Myocyte (in vitro differentiated cells): ENCODE measurements around the gene ZNRF3. TPM values are rescaled to one million over a fixed set of nuclear protein-coding genes. Genes with fewer than 3 reads are reported as not detected.
"Not testable (repeated sequence)": the region's sequence is repeated elsewhere in the genome, so short reads cannot be mapped to it uniquely, and the experiment has no call there.

ENCODE experiments used
- DNase-seq: peaks from one replicate; pipeline ENCODE4 v3.0.0-alpha.2; 2012; ENCODE audit warnings: low read depth
- total RNA-seq: library from RNA; depleted of rRNA; stranded (reverse); fragments of >200 nt; gene quantifications from 2 replicates; pipeline ENCODE4 v1.2.3, GENCODE V29; 2014

Gene ZNRF3
- total RNA-seq, 1 donor from 2014 or later, result 13.9 TPM

- DNase-seq, result no peak
Observed at GRCh38 chr22:29003975-29004646, 120.7 kb downstream of the ZNRF3 start.

- no peak for DNase-seq
Observed at GRCh38 chr22:29004647-29005371, 121.4 kb downstream of the ZNRF3 start.

- DNase-seq, result not testable (repeated sequence)
Observed at GRCh38 chr22:29005754-29006153, 122.4 kb downstream of the ZNRF3 start.

GRCh38 chr22:29006346-29006745 lies 123.0 kb downstream of the ZNRF3 start:
- no peak for DNase-seq

GRCh38 chr22:29009148-29009547 lies 125.8 kb downstream of the ZNRF3 start:
- DNase-seq, result no peak

- no peak for DNase-seq
Observed at GRCh38 chr22:29011240-29012100, 128.1 kb downstream of the ZNRF3 start.

GRCh38 chr22:29012101-29012433 lies 128.7 kb downstream of the ZNRF3 start:
- DNase-seq, result no peak

GRCh38 chr22:29012952-29013351 lies 129.6 kb downstream of the ZNRF3 start:
- DNase-seq, result no peak

DNA sequence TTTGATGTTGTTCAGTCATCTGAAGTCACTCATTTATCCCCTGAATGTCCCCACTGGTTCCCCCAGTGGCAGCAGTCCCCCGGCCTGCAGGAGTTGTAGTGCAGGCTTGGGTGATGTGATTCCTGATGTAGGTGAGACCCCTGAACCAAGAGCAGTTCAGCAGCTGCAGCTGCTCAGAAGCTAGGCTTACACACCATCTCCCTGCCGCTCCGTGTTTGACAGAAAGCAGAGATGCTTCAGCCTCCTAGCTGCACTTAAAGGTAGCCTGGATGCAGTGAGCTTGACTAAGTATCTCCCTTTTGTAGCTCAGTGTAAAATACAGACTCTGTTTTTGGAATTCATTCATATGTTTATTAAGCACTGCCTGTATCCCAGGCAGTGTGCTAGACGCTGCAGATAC lies 130.9 kb downstream of the ZNRF3 start:
- no peak for DNase-seq

DNA sequence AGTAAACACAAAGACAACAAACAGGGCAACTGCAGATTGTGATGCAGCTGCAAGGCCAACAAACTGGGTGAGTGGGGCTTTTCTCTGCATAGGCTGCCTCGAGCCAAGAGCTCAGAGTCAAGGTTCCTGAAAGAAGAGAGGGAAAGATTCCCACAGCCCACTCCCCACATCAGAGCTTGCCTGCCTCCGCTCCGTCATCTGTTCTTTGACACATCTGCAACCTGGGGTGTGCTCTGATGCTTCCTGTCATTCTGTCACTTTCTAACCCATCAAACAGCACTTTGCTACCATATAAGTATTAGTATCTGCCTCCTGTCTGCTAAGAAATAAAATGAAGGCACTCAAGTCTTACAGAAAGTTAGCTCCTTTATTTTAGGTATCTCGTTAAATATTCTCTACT lies 131.4 kb downstream of the ZNRF3 start:
- DNase-seq, result no peak

DNA sequence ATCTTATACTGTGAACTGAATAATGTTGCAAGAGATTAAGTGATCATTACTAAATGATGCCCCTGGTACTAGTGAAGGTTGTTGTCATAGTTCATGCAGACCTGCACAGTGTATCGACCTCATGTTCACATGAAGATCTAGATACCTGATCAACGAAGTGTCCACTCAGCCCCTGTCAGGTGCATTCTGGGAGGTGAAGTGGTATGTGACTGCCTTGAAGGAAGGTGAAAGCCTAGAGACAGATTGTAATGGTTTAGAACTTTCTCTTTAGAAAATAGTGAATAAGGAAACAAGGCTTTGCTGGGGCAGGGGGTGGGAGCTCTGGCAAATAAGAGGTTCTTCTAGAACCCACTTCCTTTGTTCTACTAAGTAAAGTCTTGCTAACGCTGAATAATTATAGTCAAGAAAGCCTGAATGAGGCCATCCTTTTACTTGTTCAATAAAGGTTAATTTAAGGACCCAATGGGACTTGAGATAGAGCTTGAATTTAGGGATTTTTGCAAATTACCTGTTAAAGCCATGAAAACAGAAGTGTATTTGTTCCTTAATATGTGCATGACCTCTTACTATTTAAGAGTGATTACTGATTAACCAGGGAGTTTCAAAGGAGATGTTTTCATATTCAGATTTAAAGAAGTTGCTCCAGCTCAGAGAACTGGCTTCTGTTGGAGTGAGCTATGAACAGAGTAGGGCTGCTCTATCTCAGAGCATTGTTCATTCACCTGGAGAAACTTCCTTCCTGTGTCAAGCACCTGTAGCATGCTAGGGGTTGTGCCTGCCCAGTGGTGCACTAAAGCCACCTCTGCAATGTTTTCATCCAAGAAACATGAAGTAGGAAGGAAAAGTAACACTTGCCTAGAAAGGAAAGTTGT lies 132.9 kb downstream of the ZNRF3 start:
- no peak for DNase-seq

- peak; percentile 58 for DNase-seq
Observed at GRCh38 chr22:29018293-29019189, 135.2 kb downstream of the ZNRF3 start.

GRCh38 chr22:29022101-29022817 lies 138.9 kb downstream of the ZNRF3 start:
- DNase-seq, result no peak

DNA sequence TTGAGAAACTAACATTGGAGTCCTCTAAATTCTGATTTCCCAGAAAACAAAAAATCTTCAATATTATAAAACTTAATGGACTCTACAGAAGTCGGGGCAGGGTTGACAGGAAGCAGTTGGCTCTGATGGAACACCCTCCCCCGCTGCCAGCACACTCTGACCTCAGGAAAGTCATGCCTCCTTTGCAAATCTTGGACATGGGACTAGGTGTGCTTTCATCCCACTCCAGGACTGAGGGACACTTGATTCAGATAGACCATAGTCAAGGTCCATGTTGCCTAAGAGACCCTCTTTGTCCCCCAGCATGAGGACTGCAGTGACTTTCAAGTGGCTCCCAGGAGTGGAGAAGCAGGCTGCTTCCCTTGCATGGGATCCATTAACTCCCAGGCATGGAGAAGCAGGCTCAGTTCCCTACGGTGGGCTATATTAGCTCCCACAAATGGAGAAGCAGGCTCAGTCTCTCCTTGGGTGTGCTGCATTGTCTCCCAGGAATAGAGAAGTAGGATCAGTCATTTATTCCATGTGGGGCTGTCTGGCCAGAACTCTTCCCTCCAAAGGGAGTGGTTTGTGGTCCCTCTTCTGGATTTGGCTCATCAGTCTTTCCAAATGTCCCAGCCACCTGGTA lies 139.9 kb downstream of the ZNRF3 start:
- DNase-seq, result no peak

DNA sequence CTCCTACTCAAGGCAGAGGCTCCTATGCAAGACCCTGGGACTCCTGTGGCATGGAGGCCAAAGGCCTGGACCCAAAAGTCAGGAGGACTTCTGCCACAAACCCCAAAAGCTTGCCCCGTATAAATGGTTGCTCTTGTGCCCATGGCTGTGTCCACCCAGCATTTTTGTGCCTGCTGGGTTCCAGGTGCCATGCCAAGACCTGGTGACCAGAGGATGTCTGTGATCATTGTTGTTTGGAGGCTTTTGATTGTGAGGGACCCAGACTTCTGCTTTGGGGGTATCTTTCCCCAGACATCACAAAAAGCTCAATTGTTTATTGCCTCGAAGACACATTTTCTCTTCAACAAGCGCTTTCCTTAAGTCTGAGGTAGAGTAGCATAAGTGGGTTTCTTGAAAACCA lies 143.2 kb downstream of the ZNRF3 start:
- no peak for DNase-seq

DNA sequence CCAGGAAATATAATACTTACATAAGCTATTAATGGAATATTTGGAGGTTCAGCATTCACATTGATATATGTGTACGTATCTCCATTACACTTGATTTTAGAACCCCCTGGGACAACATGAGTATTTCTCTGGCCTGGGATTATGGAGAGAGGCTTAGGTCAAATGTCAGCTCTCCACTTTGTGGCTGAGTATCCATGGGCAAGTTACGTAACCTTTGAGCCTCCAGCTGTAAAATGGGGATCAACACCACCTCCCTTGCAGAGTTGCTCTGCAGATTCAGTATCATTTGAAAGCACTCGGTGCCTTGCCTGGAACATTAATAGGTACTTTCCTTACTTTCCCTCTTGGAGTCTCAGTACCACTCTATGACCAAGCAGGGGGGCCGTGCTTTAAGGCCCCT lies 145.1 kb downstream of the ZNRF3 start:
- no peak for DNase-seq

DNA sequence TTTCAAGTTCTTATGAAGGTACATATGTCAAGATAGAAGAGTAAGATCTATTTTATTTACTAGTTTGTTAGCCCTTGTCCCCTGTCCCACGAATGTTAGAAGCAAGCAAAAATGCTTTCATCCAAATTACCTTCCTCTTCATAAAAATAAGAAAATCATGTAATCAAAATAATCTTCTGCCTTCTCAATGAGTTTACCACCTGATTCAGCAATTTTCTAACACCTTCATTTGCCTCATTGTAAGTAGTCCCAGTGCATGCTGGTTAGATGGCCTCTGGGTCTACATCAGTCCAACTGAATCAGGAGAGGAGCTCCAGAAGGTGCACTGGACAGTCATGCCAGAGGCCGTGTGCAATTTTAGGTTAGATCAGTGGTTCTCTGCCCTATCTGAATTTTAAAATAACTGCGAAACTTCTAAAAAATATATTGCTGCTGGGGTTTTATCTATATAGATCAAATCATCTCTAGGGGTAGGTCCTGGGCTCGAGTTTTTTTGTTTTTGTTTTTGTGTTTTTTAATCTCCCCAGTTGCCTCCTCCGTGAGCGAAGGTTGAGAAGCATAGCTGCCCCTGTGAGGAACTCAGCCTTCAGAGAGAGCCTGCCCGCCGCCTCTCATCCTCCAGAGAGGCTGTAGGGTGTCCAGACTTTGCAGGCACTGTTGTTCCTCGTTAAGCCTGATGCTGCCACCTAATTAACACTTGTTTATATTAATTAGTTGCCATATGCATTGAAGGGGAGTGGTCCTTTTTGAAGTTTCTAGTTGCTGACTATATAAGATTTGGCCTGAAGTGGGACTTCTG lies 146.0 kb downstream of the ZNRF3 start:
- no peak for DNase-seq

DNA sequence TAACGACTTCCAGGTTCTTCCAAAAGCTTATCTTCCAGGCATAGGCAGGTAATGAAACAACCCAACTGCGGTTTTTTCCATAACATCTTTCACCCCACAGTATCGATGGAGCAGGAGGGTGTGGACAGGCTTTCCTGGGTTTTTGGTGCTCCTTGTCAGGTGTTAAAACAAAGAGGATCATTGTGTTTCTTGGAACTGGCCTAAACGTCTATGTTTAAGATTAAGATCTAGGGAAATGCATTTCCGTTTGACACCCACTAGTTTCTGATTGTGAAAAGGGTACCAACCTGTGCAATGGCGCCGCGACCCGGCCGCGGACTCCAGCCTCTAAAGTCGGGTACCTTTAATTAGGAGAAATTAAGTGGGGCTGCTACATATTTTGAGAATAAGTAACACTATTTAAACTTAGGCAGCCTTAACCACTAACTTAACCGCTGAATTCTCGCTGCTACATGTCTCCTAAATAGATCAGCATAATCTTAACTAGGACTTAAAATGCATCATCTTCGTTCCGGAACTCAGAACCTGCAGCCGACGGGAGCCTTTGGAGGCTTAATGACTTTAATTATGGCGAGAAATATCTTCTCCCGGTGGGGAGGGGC lies 146.7 kb downstream of the ZNRF3 start:
- DNase-seq, result no peak
